ENCODE results near the gene GPR27. TPM values are rescaled to one million over a fixed set of nuclear protein-coding genes. Genes with fewer than 3 reads are reported as not detected.

The GPR27 gene
- total RNA-seq, 2 donors from 2014 or later: 0.61 to 2.2 TPM

DNA sequence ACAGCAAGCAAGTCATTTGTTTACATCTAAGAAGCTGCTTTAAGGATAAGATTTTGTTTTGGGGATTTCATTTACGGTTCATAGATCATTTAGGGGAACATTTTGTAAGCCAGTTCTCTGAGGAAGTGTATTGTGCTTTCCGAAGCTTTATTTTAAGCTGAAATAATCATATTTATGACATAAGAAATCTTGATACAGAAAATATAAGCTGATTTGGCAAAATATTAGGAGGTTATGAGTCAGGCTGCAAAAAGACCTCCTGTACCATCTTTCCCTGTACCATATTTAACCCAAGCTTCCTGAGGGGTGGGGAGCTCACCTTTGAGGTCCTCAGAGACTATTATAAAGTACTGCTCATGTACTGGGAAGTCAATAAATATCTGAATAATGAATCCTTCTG, 20.3 kb upstream of the GPR27 start:
- Histone ChIP-seq H3K4me3 (no peak overlapping the region), H3K9me3 (no peaks in the 10 kb centered on the region), H3K27ac (no peak overlapping the region), H3K9ac (ENCODE audit: low read depth in 2 of 2, low read length in 2 of 2) (no peak overlapping the region), H3K27me3 (no peaks in the 10 kb centered on the region), H3K36me3 (no peaks in the 10 kb centered on the region), H3K4me1 (no peaks in the 10 kb centered on the region)
- TF ChIP-seq, protein P1, sequence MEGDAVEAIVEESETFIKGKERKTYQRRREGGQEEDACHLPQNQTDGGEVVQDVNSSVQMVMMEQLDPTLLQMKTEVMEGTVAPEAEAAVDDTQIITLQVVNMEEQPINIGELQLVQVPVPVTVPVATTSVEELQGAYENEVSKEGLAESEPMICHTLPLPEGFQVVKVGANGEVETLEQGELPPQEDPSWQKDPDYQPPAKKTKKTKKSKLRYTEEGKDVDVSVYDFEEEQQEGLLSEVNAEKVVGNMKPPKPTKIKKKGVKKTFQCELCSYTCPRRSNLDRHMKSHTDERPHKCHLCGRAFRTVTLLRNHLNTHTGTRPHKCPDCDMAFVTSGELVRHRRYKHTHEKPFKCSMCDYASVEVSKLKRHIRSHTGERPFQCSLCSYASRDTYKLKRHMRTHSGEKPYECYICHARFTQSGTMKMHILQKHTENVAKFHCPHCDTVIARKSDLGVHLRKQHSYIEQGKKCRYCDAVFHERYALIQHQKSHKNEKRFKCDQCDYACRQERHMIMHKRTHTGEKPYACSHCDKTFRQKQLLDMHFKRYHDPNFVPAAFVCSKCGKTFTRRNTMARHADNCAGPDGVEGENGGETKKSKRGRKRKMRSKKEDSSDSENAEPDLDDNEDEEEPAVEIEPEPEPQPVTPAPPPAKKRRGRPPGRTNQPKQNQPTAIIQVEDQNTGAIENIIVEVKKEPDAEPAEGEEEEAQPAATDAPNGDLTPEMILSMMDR (IDR thresholded peaks at IDR 0.05): no peak
- DNase-seq: no peak
- intact Hi-C loops (cut with DNase I): loop anchor here (10.0 kb wide), 1 partner anchor 131 kb away; no protein-coding TSS in a partner anchor

DNA sequence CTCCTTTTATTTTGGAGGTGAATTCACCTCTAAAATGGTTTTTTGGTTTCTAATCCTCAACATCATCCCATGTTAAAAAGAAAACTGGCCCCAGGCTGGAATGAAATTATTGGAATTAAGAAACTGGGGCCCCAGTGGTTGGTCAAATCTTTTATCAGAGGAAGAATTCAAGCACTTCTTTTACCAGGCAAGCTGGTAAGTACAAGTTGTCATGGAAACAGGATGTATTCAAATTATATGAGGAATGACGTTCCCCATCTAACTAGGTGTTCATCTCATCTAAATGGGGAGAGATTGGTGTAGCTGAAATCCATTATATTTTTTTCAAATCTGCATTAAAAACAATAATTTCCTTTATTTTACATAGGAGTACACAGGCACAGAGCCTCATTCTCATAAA, 18.8 kb upstream of the GPR27 start:
- TF ChIP-seq, protein P1 (IDR thresholded peaks at IDR 0.05): no peak
- intact Hi-C loops (cut with DNase I): loop anchor here (10.0 kb wide), 1 partner anchor 130 kb away; no protein-coding TSS in a partner anchor
- no peaks in the 10 kb centered on the region for H3K36me3 ChIP-seq

DNA sequence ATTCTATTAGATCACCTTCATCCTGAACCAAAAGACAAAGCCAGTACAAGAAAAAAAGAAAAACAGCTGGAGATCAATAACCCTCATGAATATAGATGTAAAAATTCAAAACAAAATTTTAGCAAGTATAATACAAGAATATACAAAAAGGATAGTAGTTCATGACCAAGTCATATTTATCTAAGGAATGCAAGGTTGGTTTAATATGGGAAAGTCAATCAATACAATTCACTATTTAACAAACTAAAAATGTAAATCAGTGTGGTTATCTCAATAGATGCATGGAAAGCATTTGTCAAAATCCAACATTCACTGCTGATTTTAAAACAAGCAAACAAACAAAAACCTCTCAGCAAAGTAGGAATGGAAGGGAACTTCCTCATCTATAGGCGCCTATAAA, 11.0 kb upstream of the GPR27 start:
- Histone ChIP-seq H3K9ac (ENCODE audit: low read depth in 2 of 2, low read length in 2 of 2) (no peak overlapping the region), H3K4me1 (no peaks in the 10 kb centered on the region), H3K36me3 (no peaks in the 10 kb centered on the region), H3K27me3 (no peaks in the 10 kb centered on the region), H3K4me3 (no peak overlapping the region), H3K27ac (no peak overlapping the region), H3K9me3 (no peaks in the 10 kb centered on the region)
- TF ChIP-seq, protein P1 (IDR thresholded peaks at IDR 0.05): no peak
- intact Hi-C loops (cut with DNase I): no loop called here
- no peak for DNase-seq

More for the DNA sequence above, 18.8 kb upstream of the GPR27 start:
- H3K27me3 ChIP-seq: no peaks in the 10 kb centered on the region
- DNase-seq: no peak
- H3K9me3 ChIP-seq: no peaks in the 10 kb centered on the region
- H3K4me1 ChIP-seq: no peaks in the 10 kb centered on the region
- H3K27ac ChIP-seq: no peak overlapping the region
- H3K4me3 ChIP-seq: no peak overlapping the region
- no peak overlapping the region for H3K9ac ChIP-seq (ENCODE audit: low read depth in 2 of 2, low read length in 2 of 2)

- Histone ChIP-seq H3K27ac (no peak overlapping the region), H3K4me3 (no peak overlapping the region), H3K36me3 (no peaks in the 10 kb centered on the region), H3K9ac (ENCODE audit: low read depth in 2 of 2, low read length in 2 of 2) (no peak overlapping the region), H3K9me3 (no peaks in the 10 kb centered on the region), H3K4me1 (no peaks in the 10 kb centered on the region), H3K27me3 (no peaks in the 10 kb centered on the region)
- TF ChIP-seq, protein P1 (IDR thresholded peaks at IDR 0.05): no peak
- intact Hi-C loops (cut with DNase I): no loop called here
- DNase-seq: no peak
Measured at GRCh38 chr3:71744738-71745137, 8.9 kb upstream of the GPR27 start.

GRCh38 chr3:71751602-71752001, 2.1 kb upstream of the GPR27 start:
- DNase-seq: no peak
- H3K36me3 ChIP-seq: no peaks in the 10 kb centered on the region
- no peaks in the 10 kb centered on the region for H3K4me1 ChIP-seq
- H3K9ac ChIP-seq (ENCODE audit: low read depth in 2 of 2, low read length in 2 of 2): no peak overlapping the region
- peaks cover 11% of the 10 kb centered on the region for H3K27me3 ChIP-seq
- no peak overlapping the region for H3K4me3 ChIP-seq
- no peak overlapping the region for H3K27ac ChIP-seq
- H3K9me3 ChIP-seq: no peaks in the 10 kb centered on the region
- TF ChIP-seq, protein P1 (IDR thresholded peaks at IDR 0.05): no peak
- intact Hi-C loops (cut with DNase I): no loop called here

Measured in colonic mucosa (tissue), 4 donors.